ENCODE results near the gene RNF13. TPM values are rescaled to one million over a fixed set of nuclear protein-coding genes. Genes with fewer than 3 reads are reported as not detected.
"Not testable (repeated sequence)": the region's sequence is repeated elsewhere in the genome, so short reads cannot be mapped to it uniquely, and the experiment has no call there.

RNF13 gene
- total RNA-seq, 1 donor from 2014 or later = 27.1 TPM

GRCh38 chr3:149872589-149872988 is 59.6 kb downstream of the RNF13 start:
- TF ChIP-seq, protein P1, sequence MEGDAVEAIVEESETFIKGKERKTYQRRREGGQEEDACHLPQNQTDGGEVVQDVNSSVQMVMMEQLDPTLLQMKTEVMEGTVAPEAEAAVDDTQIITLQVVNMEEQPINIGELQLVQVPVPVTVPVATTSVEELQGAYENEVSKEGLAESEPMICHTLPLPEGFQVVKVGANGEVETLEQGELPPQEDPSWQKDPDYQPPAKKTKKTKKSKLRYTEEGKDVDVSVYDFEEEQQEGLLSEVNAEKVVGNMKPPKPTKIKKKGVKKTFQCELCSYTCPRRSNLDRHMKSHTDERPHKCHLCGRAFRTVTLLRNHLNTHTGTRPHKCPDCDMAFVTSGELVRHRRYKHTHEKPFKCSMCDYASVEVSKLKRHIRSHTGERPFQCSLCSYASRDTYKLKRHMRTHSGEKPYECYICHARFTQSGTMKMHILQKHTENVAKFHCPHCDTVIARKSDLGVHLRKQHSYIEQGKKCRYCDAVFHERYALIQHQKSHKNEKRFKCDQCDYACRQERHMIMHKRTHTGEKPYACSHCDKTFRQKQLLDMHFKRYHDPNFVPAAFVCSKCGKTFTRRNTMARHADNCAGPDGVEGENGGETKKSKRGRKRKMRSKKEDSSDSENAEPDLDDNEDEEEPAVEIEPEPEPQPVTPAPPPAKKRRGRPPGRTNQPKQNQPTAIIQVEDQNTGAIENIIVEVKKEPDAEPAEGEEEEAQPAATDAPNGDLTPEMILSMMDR (conservative IDR thresholded peaks at IDR 0.05; ENCODE audit: low read depth, low read length) = no peak
- DNase-seq (ENCODE audit: low read depth) = no peak
- H3K4me3 ChIP-seq (ENCODE audit: low read depth, low read length) = no peak overlapping the region

GRCh38 chr3:149877668-149878067 is 64.7 kb downstream of the RNF13 start:
- DNase-seq (ENCODE audit: low read depth) = no peak
- TF ChIP-seq, protein P1 (conservative IDR thresholded peaks at IDR 0.05; ENCODE audit: low read depth, low read length) = no peak
- no peak overlapping the region for H3K4me3 ChIP-seq (ENCODE audit: low read depth, low read length)

- H3K4me3 ChIP-seq (ENCODE audit: low read depth, low read length) = no peak overlapping the region
- peak; percentile 4 for DNase-seq (ENCODE audit: low read depth)
- TF ChIP-seq, protein P1 (conservative IDR thresholded peaks at IDR 0.05; ENCODE audit: low read depth, low read length) = peak; percentile 73
Measured at GRCh38 chr3:149879872-149880271, 66.9 kb downstream of the RNF13 start.

- TF ChIP-seq, protein P1 (conservative IDR thresholded peaks at IDR 0.05; ENCODE audit: low read depth, low read length) = no peak
- DNase-seq (ENCODE audit: low read depth) = no peak
Measured at GRCh38 chr3:149881879-149882278, 68.9 kb downstream of the RNF13 start.

GRCh38 chr3:149883134-149883533 is 70.1 kb downstream of the RNF13 start:
- TF ChIP-seq, protein P1 (conservative IDR thresholded peaks at IDR 0.05; ENCODE audit: low read depth, low read length) = no peak
- DNase-seq (ENCODE audit: low read depth) = no peak
- H3K4me3 ChIP-seq (ENCODE audit: low read depth, low read length) = no peak overlapping the region

More at GRCh38 chr3:149881879-149882278, 68.9 kb downstream of the RNF13 start:
- H3K4me3 ChIP-seq (ENCODE audit: low read depth, low read length) = no peak overlapping the region

DNA sequence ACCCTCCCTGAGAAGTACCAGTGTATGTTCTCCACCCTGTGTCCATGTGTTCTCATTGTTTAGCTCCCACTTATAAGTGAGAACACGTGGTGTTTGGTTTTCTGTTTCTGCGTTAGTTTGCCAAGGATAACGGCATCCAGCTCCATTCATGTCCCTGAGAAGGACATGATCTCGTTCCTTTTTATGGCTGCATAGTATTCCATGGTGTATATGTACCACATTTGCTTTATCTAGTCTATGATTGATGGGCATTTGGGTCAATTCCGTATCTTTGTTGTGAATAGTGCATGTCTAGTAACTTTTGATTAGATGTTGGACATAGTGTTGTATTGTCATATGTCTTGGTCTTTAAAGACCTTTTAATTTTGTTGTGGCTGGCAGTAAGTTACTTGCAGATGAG is 70.8 kb downstream of the RNF13 start:
- not testable (repeated sequence) for DNase-seq (ENCODE audit: low read depth)

GRCh38 chr3:149884848-149885247 is 71.8 kb downstream of the RNF13 start:
- not testable (repeated sequence) for DNase-seq (ENCODE audit: low read depth); H3K4me3 ChIP-seq (ENCODE audit: low read depth, low read length)

More for the DNA sequence above, 70.8 kb downstream of the RNF13 start:
- not testable (repeated sequence) for H3K4me3 ChIP-seq (ENCODE audit: low read depth, low read length)

- H3K4me3 ChIP-seq (ENCODE audit: low read depth, low read length) = no peak overlapping the region
- TF ChIP-seq, protein P1 (conservative IDR thresholded peaks at IDR 0.05; ENCODE audit: low read depth, low read length) = no peak
- DNase-seq (ENCODE audit: low read depth) = no peak
Measured at GRCh38 chr3:149886957-149887356, 73.9 kb downstream of the RNF13 start.

All from epithelial cell of proximal tubule (primary cell).